Measurements from ENCODE around the gene NFYC. TPM values are rescaled to one million over a fixed set of nuclear protein-coding genes. Genes with fewer than 3 reads are reported as not detected.

The NFYC gene
- total RNA-seq, 2 donors from 2014 or later = 57.0 to 75.1 TPM

GRCh38 chr1:40788561-40789341, 97.2 kb downstream of the NFYC start:
- Histone ChIP-seq H3K27me3 (no peaks in the 10 kb centered on the region), H3K27ac (no peak overlapping the region), H3K36me3 (no peaks in the 10 kb centered on the region), H3K4me3 (no peak overlapping the region), H3K4me1 (peaks cover 0 to 12% of the 10 kb centered on the region in 2 donors), H3K9me3 (no peaks in the 10 kb centered on the region)
- DNase-seq (ENCODE audit: low spot score) = no peak
- TF ChIP-seq CTCF (IDR thresholded peaks at IDR 0.05) = no peak

GRCh38 chr1:40789342-40789598, 97.8 kb downstream of the NFYC start:
- Histone ChIP-seq H3K27me3 (no peaks in the 10 kb centered on the region), H3K4me1 (peaks cover 0 to 11% of the 10 kb centered on the region in 2 donors), H3K36me3 (no peaks in the 10 kb centered on the region), H3K4me3 (no peak overlapping the region), H3K9me3 (no peaks in the 10 kb centered on the region), H3K27ac (no peak overlapping the region)
- no peak for TF ChIP-seq CTCF (IDR thresholded peaks at IDR 0.05)
- no peak for DNase-seq (ENCODE audit: low spot score)

GRCh38 chr1:40789661-40790430, 98.3 kb downstream of the NFYC start:
- no peak for TF ChIP-seq CTCF (IDR thresholded peaks at IDR 0.05)
- Histone ChIP-seq H3K4me3 (no peak overlapping the region), H3K27me3 (no peaks in the 10 kb centered on the region), H3K27ac (no peak overlapping the region), H3K9me3 (no peaks in the 10 kb centered on the region), H3K4me1 (peaks cover 0 to 5% of the 10 kb centered on the region in 2 donors), H3K36me3 (no peaks in the 10 kb centered on the region)
- DNase-seq (ENCODE audit: low spot score) = no peak

- TF ChIP-seq CTCF (IDR thresholded peaks at IDR 0.05) = no peak
- Histone ChIP-seq H3K36me3 (no peaks in the 10 kb centered on the region), H3K4me1 (peaks cover 0 to 6% of the 10 kb centered on the region in 2 donors), H3K27me3 (no peaks in the 10 kb centered on the region), H3K4me3 (no peak overlapping the region), H3K9me3 (no peaks in the 10 kb centered on the region), H3K27ac (no peak overlapping the region)
- DNase-seq (ENCODE audit: low spot score) = no peak
These were observed 100.5 kb downstream of the NFYC start for GRCh38 chr1:40792036-40792435.

GRCh38 chr1:40793617-40794016, 102.1 kb downstream of the NFYC start:
- Histone ChIP-seq H3K36me3 (no peaks in the 10 kb centered on the region), H3K27ac (no peak overlapping the region), H3K4me1 (peaks cover 0 to 16% of the 10 kb centered on the region in 2 donors), H3K9me3 (no peaks in the 10 kb centered on the region), H3K4me3 (no peak overlapping the region), H3K27me3 (no peaks in the 10 kb centered on the region)
- TF ChIP-seq CTCF (IDR thresholded peaks at IDR 0.05) = no peak
- DNase-seq (ENCODE audit: low spot score) = no peak
